A673 (cell line): ENCODE results near the gene MEIOC. TPM values are rescaled to one million over a fixed set of nuclear protein-coding genes. Genes with fewer than 3 reads are reported as not detected.
"Not testable (repeated sequence)": the region's sequence is repeated elsewhere in the genome, so short reads cannot be mapped to it uniquely, and the experiment has no call there.

ENCODE experiments used
- BruUV-seq: library from RNA; stranded (reverse); fragments of 400-500 nt; replicated peaks from 2 replicates; lab custom pipeline; 2021; lab: Mats Ljungman, UMichigan
- CTCF ChIA-PET: fragments of 300-600 bp; sonication (Branson Sonifier 250); formaldehyde crosslinking; loops from one replicate; lab custom pipeline; 2022; ENCODE audit warnings: antibody characterized with exemption; lab: Charles Lee
- POLR2A ChIA-PET: fragments of 300-600 bp; sonication (Branson Sonifier 250); formaldehyde crosslinking; loops from one replicate; lab custom pipeline; 2022; ENCODE audit warnings: antibody characterized with exemption; ENCODE audit not compliant: low non-redundant PET; lab: Charles Lee
- DNase-seq: peaks from one replicate; pipeline ENCODE4 v3.0.0-alpha.2; 2015; ENCODE audit warnings: low spot score
- H3K27ac ChIP-seq: fragments of 200-600 bp; sonication (generic); 2 replicates; pipeline ENCODE4 v1.5.1; 2016; ENCODE audit warnings: mixed run types, low read depth, mild to moderate bottlenecking, mixed read lengths, antibody characterized with exemption, low read length; ENCODE audit not compliant: poor library complexity, severe bottlenecking
- H3K27me3 ChIP-seq: fragments of 200-600 bp; sonication (generic); replicated peaks from 2 replicates; pipeline ENCODE4 v1.6.1; 2017; ENCODE audit warnings: mixed run types, low read depth, mild to moderate bottlenecking, mixed read lengths, antibody characterized with exemption, low read length; ENCODE audit not compliant: insufficient read depth, poor library complexity
- H3K36me3 ChIP-seq: fragments of 200-600 bp; sonication (generic); 2 replicates; pipeline ENCODE4 v1.6.1; 2016; ENCODE audit warnings: mixed run types, mild to moderate bottlenecking, mixed read lengths, antibody characterized with exemption, low read length; ENCODE audit not compliant: insufficient read depth, poor library complexity, severe bottlenecking
- H3K4me1 ChIP-seq: fragments of 200-600 bp; sonication (generic); 2 replicates; pipeline ENCODE4 v1.6.1; 2017; ENCODE audit warnings: mixed run types, mild to moderate bottlenecking, mixed read lengths, antibody characterized with exemption, low read length; ENCODE audit not compliant: insufficient read depth, poor library complexity, severe bottlenecking
- H3K4me3 ChIP-seq: fragments of 200-600 bp; sonication (generic); 2 replicates; pipeline ENCODE4 v1.5.1; 2016; ENCODE audit warnings: low read depth, mixed run types, mild to moderate bottlenecking, mixed read lengths, low read length; ENCODE audit not compliant: poor library complexity, severe bottlenecking
- H3K9me3 ChIP-seq: fragments of 200-600 bp; sonication (generic); 2 replicates; pipeline ENCODE4 v1.6.1; 2016; ENCODE audit warnings: mixed run types, low read depth, mild to moderate bottlenecking, mixed read lengths, antibody characterized with exemption, low read length; ENCODE audit not compliant: poor library complexity, severe bottlenecking
- CTCF ChIP-seq: fragments of 300-800, 200-600 bp; sonication (generic); conservative IDR thresholded peaks from 2 replicates; pipeline ENCODE4 v1.5.1; 2017; ENCODE audit warnings: low read depth, mild to moderate bottlenecking, antibody characterized with exemption, low read length, moderate library complexity, mixed read lengths
- EZH2 ChIP-seq: fragments of 200-600 bp; sonication (generic); IDR thresholded peaks from 2 replicates; pipeline ENCODE4 v1.6.1; 2017; ENCODE audit warnings: borderline replicate concordance, low read depth, mild to moderate bottlenecking, mixed read lengths, antibody characterized with exemption, low read length; ENCODE audit not compliant: poor library complexity, severe bottlenecking
- intact Hi-C: fragments of 100-400 bp; cut with micrococcal nuclease; formaldehyde crosslinking; loops from one replicate; pipeline ENCODE4 v1.10.0; 2022; ENCODE audit not compliant: unreplicated experiment
- total RNA-seq: library from RNA; stranded (reverse); gene quantifications from 2 replicates; pipeline ENCODE4 v1.2.3, GENCODE V29; 2021

The MEIOC gene
- total RNA-seq, 1 experiment from 2014 or later, result not detected

- Histone ChIP-seq H3K27ac (no peak overlapping the region), H3K9me3 (no peaks in the 10 kb centered on the region), H3K4me3 (no peak overlapping the region), H3K4me1 (no peaks in the 10 kb centered on the region), H3K36me3 (no peaks in the 10 kb centered on the region), H3K27me3 (no peaks in the 10 kb centered on the region)
- TF ChIP-seq CTCF (no peak), EZH2 (no peak)
- CTCF ChIA-PET, result no interaction called here
- intact Hi-C loops, result no loop called here
- no TSS peak for BruUV-seq
- POLR2A ChIA-PET, result no interaction called here
- DNase-seq, result no peak
Measured at GRCh38 chr17:44614862-44615261, 41.4 kb upstream of the MEIOC start.

DNA sequence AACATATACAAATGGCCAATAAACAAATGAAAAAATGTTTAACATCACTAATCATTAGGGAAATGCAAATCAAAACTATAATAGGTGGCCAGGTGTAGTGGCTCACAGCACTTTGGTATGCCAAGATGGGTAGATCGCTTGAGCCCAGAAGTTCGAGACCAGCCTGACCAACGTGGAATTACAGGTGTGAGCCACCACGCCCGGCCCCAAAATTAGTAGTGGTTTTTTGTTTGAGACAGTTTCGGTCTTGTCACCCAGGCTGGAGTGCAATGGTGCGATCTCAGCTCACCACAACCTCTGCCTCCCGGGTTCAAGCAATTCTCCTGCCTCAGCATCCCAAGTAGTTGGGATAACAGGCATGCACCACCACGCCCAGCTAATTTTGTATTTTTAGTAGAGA, 37.6 kb upstream of the MEIOC start:
- H3K9me3 ChIP-seq, DNase-seq, H3K27me3 ChIP-seq, POLR2A ChIA-PET, H3K4me3 ChIP-seq, H3K27ac ChIP-seq, H3K36me3 ChIP-seq, H3K4me1 ChIP-seq, intact Hi-C loops, BruUV-seq: not testable (repeated sequence)
- CTCF ChIA-PET, result interaction anchor here (0.7 kb wide), 1 partner anchor 79 kb away, joined by 5 read pairs; no protein-coding TSS in a partner anchor

DNA sequence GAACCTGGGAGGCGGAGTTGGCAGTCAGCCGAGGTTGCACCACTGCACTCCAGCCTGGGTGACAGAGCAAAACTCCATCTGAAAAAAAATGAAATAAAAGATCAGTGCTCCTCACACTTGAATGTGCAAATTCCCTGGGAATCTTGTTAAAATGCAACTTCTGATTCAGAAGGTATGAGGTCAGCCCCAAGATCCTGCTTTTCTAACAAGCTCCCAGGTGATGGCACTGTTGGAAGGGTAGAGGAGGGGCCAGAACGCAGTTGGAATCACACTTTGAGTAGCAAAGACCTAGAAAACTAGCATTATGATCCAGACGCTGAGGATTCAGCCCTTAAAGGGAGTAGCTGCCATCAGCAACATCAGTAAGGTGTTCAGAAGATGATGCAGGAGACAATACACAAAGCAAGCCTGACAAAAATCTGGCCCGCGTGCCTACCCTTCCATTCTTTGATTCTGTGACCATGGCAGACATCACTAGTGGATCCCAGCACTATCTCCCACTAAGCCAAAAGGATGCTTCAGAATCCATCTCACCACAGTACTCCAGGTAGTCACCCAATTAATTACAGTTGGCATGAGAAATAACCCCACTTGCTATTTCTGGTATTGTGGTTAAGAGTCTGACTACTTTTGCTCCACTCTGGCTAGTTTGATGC, 33.1 kb upstream of the MEIOC start:
- TF ChIP-seq EZH2, result no peak
- TF ChIP-seq CTCF, result no peak
- H3K36me3 ChIP-seq, result no peaks in the 10 kb centered on the region
- H3K27ac ChIP-seq, result no peak overlapping the region
- no TSS peak for BruUV-seq
- intact Hi-C loops, result no loop called here
- H3K27me3 ChIP-seq, result no peaks in the 10 kb centered on the region
- no peak overlapping the region for H3K4me3 ChIP-seq
- DNase-seq, result no peak
- H3K9me3 ChIP-seq, result no peaks in the 10 kb centered on the region
- ChIA-PET CTCF (no interaction called here), POLR2A (no interaction called here)
- no peaks in the 10 kb centered on the region for H3K4me1 ChIP-seq
